Left ventricle myocardium inferior (tissue), 1 donor: ENCODE data around the gene LRMDA. TPM values are rescaled to one million over a fixed set of nuclear protein-coding genes. Genes with fewer than 3 reads are reported as not detected.

Experiments
- DNase-seq: peaks from one replicate; pipeline ENCODE4 v3.0.0-alpha.2; 2020
- H3K27ac ChIP-seq: fragments of 200-600 bp; replicated peaks from 2 replicates; pipeline ENCODE4 v1.8.0; 2021
- H3K27me3 ChIP-seq: fragments of 200-600 bp; 2 replicates; pipeline ENCODE4 v1.8.0; 2021; ENCODE audit warnings: low read depth
- H3K36me3 ChIP-seq: fragments of 200-600 bp; 2 replicates; pipeline ENCODE4 v1.8.0; 2021
- H3K4me1 ChIP-seq: fragments of 200-600 bp; 2 replicates; pipeline ENCODE4 v1.8.0; 2021
- H3K4me3 ChIP-seq: fragments of 200-600 bp; 2 replicates; pipeline ENCODE4 v1.8.0; 2021; ENCODE audit warnings: mild to moderate bottlenecking, moderate library complexity
- H3K9me3 ChIP-seq: fragments of 200-600 bp; replicated peaks from 2 replicates; pipeline ENCODE4 v1.8.0; 2021
- intact Hi-C: fragments of 100-400 bp; cut with micrococcal nuclease; formaldehyde crosslinking; loops from one replicate; pipeline ENCODE4 v1.11.0; 2022
- total RNA-seq: library from RNA; stranded (reverse); fragmentation: NEBNext Ultra II Directional; extraction: Animal tissue kit (Norgen Biotek cat#: 25700); gene quantifications from one replicate; pipeline ENCODE4 v1.2.1, GENCODE V29; 2021
- TF ChIP-seq, protein P1 (sequence below): fragments of 200-600 bp; IDR thresholded peaks from 2 replicates; pipeline ENCODE4 v1.8.0; 2021; ENCODE audit warnings: antibody characterized with exemption, mild to moderate bottlenecking, borderline replicate concordance
- donor health status: DM: no; HTN: yes; CAD: no; lungs with severe emphysema.

The LRMDA gene
- total RNA-seq, 1 donor from 2014 or later, result 18.7 TPM

DNA sequence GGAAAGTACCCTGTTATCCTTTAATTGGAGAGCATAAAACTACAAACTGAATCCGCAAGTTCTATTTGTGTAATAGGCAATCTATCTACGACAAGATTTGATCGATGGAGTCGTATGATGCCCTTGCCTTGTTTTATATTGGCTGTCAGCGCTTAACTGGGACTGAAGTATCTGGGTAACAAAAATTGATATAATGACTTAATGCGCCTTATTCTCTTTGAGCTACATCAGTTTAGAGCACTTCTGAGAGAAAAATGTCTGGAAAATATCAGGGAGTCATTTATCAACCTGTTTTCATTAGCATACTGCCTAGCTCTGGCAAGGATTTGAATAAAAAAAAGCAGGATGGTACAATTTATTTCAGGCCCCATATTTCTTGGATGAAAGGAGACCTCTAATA lies 262.1 kb downstream of the LRMDA start:
- Histone ChIP-seq H3K27me3 (no peaks in the 10 kb centered on the region), H3K4me1 (no peaks in the 10 kb centered on the region), H3K4me3 (no peak overlapping the region), H3K9me3 (peaks cover 4% of the 10 kb centered on the region), H3K36me3 (no peaks in the 10 kb centered on the region), H3K27ac (no peak overlapping the region)
- intact Hi-C loops, result no loop called here
- TF ChIP-seq, protein P1, sequence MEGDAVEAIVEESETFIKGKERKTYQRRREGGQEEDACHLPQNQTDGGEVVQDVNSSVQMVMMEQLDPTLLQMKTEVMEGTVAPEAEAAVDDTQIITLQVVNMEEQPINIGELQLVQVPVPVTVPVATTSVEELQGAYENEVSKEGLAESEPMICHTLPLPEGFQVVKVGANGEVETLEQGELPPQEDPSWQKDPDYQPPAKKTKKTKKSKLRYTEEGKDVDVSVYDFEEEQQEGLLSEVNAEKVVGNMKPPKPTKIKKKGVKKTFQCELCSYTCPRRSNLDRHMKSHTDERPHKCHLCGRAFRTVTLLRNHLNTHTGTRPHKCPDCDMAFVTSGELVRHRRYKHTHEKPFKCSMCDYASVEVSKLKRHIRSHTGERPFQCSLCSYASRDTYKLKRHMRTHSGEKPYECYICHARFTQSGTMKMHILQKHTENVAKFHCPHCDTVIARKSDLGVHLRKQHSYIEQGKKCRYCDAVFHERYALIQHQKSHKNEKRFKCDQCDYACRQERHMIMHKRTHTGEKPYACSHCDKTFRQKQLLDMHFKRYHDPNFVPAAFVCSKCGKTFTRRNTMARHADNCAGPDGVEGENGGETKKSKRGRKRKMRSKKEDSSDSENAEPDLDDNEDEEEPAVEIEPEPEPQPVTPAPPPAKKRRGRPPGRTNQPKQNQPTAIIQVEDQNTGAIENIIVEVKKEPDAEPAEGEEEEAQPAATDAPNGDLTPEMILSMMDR, result no peak
- no peak for DNase-seq

DNA sequence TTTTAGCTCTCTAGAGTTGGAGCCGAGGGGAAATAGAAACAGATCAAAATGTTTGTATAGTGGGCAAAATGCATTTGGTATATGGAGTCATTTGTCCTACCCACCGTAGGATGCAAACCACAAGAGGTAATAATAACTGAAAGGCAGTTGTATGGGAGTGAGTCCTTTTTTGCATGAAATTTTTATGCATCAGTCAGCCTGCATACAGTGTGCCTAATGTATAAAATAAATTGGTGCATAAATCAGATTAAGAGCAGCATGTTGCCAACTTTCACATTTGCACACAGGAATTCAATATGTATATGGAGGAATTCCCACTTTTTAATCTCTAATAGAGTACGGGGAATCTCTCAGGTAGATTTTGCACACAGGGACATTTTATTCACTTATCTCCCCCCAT lies 262.8 kb downstream of the LRMDA start:
- Histone ChIP-seq H3K4me1 (no peaks in the 10 kb centered on the region), H3K9me3 (peaks cover 5% of the 10 kb centered on the region), H3K4me3 (no peak overlapping the region), H3K36me3 (no peaks in the 10 kb centered on the region), H3K27me3 (no peaks in the 10 kb centered on the region), H3K27ac (no peak overlapping the region)
- DNase-seq, result no peak
- intact Hi-C loops, result no loop called here
- TF ChIP-seq, protein P1, result no peak

DNA sequence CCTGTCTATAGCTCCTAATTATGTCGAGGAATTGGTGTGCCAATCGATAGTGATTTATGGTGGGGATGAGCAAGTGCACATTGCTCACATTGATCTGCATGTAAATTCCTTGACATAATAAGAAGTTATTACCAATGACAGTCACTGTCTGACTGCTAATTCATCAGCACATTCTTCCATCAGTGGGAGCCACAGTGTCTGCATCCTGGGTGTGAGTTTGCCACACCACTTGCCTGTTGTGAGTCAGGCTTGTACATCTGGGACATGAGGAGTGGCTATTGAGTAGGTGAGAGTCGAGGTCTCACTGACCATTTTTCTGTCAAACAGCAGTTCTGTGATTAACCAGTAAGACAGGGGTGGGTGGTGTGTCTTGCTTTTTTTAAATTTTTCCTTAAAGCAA lies 263.4 kb downstream of the LRMDA start:
- peaks cover 11% of the 10 kb centered on the region for H3K9me3 ChIP-seq
- H3K4me3 ChIP-seq, result no peak overlapping the region
- DNase-seq, result no peak
- TF ChIP-seq, protein P1, result no peak
- intact Hi-C loops, result no loop called here
- no peaks in the 10 kb centered on the region for H3K36me3 ChIP-seq
- no peaks in the 10 kb centered on the region for H3K27me3 ChIP-seq
- H3K4me1 ChIP-seq, result no peaks in the 10 kb centered on the region
- H3K27ac ChIP-seq, result no peak overlapping the region

DNA sequence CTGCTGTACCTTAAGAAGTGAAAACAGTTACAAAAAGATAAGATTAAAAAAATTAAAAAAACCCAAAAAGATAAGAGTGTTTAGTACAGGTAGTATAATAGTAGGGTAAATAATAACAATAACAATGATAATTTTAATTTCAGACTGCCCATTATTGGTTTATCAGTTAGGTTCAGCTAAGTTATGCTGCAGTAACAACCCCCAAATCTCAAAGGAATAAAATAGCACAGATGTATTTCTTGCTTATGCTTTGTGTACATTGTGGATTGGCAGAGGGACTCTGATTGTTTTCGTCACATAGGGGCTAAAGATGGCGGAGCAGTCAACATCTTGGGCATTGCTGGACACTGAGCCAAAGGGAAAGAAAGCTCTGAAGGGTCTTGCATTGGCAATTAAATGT lies 264.6 kb downstream of the LRMDA start:
- peaks cover 14% of the 10 kb centered on the region for H3K9me3 ChIP-seq
- intact Hi-C loops, result no loop called here
- no peak for DNase-seq
- no peak overlapping the region for H3K27ac ChIP-seq
- H3K36me3 ChIP-seq, result no peaks in the 10 kb centered on the region
- TF ChIP-seq, protein P1, result no peak
- H3K4me1 ChIP-seq, result no peaks in the 10 kb centered on the region
- no peak overlapping the region for H3K4me3 ChIP-seq
- no peaks in the 10 kb centered on the region for H3K27me3 ChIP-seq

DNA sequence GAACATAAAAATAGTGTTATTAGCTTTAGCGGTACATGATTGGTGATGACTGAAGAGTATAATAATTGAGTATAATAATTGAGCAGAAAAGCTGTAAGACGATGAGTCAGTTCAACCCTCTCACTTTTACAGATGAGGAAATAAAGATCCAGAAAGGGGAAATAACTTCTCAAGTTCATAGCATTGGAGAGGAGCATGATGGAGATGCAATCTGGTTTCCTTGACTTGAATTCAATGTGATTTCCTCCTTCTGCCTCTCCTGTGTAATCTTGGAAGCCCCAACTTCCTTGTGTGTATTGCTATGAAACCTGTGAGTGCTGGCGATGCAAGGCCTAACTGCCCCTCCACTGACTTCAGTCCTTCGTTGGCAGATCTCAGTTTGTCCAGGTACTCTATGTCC lies 265.1 kb downstream of the LRMDA start:
- H3K36me3 ChIP-seq, result no peaks in the 10 kb centered on the region
- H3K4me1 ChIP-seq, result no peaks in the 10 kb centered on the region
- H3K4me3 ChIP-seq, result no peak overlapping the region
- no peaks in the 10 kb centered on the region for H3K27me3 ChIP-seq
- intact Hi-C loops, result no loop called here
- DNase-seq, result no peak
- TF ChIP-seq, protein P1, result no peak
- H3K27ac ChIP-seq, result no peak overlapping the region
- H3K9me3 ChIP-seq, result peaks cover 14% of the 10 kb centered on the region
